AG20443 (cell line): ENCODE data around the gene MDM4.

Experiments used
- DNase-seq: peaks from one replicate; pipeline ENCODE4 v3.0.0; 2012; ENCODE audit warnings: low spot score, mixed read lengths

The MDM4 gene

DNA sequence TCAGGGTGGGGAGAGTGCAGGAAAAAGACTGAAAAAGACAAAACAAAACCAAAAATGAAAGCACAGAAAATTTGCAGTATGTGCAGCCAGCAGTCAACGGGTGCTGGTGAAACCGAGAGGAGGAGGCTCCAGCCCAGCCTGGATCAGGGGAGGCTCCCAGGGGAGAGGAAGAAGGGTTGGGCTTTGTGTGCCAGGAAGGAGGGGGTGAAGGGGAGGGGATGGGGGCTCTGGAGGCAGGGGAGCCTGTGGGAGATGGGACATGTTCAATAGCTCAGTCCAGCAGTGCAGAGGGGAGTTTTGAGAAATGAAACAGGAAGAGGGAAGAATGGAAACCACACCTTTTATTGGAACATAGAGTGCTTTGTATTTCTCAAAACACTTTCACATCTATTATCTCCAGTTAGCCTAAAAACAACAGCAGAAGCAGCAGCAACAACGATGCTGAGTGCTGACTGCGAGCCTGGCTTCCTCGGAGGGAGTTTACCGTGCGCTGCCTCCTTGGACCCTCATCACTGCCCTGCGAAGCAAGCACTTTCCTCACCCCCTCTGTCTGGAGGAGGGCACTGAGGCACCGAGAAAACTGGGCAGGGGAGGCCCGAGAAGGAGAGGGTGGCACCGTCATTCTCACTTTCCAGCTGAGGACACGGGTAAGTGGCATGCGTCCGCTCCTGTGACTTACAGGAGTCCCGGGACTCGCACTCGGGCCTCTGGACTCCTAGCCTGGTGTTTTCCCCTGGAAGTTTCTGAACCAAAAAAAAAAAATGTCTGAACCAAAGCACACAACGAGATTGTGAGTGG, 62.9 kb downstream of the MDM4 start:
- peak; percentile 56 for DNase-seq

DNA sequence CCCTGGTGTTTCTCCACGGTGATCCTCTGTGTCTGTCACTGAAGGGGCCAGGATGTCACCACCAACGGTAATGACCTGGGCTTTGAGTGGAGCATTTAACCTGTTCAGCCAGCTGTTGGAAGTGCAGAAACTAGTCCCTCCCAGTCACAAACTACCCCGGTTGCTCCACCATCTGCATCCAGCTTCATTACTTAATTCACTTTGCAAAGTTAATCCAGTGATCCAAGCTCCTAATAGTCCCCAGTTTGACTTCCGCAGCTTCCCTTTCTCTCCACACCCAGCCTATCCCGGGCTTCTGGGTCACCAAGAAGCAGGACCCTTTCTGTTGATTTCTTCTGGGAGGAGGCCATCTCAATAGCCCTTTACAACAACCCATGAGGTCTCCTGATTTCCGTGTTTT, 63.5 kb downstream of the MDM4 start:
- DNase-seq = no peak

DNA sequence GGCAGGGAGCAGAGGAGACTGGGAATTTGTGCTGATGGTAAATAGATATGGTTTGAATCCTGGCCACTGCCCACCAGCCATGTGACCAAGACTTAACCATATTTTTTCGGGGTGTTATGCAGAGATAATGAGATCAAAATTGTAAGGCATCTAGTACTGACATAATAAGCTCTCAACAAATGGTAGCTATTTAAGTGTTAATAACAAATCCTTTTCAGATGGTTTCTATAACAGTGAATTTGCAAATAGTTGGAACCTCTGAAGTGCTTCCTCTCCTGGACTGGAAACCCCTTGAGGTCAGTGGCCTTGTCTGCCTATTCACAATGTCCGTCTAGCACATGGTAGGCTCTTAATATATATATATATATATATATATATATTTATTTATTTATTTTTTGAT, 64.7 kb downstream of the MDM4 start:
- no peak for DNase-seq

DNA sequence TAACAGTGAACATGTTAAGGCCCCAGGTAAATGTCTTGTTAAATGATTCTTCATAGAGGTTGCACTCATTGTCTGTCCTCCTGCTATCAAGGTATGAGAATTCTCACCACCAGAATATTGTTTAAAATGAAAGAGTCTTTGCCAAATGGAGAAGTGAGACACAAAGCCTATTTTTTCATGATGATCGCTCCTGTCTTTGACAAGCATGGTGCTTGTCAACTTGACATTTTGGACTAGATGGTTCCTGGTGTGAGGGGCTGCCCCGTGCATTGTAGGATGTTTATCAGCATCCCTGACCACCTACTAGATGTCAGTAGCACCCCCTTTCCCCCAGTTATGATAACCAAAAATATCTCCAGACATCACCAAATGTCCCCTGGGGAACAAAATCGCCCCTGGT, 65.6 kb downstream of the MDM4 start:
- no peak for DNase-seq

DNA sequence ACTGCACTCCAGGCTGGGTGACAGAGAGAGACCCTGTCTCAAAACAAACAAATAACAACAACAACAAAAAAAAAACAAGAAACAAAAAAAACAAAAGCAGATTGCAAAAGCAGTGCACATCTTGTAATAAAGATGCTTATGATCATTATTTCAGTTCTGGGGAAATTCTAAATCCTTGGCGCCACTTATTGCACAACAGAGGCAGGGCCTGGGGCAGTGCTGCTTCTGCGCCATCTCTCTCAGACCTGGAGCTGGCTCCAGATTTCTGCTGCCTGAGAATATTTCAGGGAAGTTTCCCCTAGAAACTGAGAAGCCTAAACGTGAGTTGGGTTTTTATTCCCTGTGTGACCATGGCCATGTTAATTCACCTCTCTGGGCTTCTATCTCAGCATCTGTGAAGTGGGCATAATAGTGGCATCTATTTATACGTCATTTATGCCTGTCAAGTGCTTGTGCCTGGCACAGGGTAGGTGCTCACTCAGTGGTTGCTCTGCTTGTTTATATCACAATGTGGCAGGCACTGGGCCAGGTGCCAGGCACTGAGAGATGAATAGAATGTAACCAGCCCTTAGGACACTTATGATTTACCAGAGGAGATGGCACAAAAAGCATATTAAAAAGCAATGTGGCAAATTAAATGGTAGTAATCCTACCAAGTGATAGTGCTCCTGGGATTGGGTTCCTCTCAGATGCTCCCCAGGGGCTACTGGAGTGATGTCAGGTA, 67.9 kb downstream of the MDM4 start:
- no peak for DNase-seq

DNA sequence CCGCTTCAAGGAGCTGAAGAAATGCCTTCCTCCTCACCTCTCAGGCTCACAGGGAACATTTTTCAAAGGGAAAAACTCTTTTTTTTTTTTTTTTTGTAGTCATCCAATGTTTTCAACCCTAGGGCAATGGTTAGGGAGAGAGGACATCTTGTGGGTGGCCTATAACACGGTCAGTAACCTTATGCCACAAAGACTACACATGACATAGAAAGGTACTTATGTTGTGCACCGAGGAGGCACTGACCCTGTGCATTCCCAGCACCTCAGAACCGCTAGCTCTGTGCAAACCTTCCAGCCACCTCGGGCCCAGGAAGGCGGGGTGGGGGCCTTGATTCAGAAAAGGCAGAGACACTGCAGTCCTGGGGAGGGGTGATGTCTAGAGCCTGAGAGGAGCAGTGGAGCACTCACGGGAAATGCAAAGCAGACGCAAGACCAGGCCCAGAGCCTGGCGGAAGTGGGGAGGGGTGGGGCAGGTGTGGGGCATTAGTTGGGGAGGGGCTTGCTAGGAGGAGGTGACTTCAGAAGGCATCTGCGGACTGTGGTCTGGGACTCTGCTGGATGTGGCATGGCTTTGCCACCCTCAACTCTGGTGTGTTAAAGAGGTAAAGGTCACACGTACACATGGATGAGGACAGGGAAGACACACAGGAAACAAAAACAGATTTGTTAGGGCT, 68.6 kb downstream of the MDM4 start:
- DNase-seq = no peak

DNA sequence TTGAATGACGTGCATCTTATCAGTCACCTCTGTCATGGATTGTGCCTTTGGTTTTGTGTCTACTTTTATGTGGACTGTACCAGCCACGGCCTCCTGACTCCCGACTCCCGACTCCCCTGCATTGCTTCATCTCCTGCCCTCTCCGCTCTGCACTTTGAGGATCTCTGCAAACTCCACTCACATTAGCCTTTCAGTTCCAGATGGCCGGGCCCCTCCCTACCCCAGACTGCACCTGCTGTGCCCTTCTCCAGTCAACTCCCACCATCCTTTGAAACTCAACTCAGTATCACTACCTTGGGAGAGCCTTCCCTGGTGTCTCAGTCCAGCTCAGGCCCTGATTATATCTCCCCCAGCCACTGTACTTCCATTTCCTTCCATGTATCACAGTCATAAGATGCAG, 71.4 kb downstream of the MDM4 start:
- no peak for DNase-seq

DNA sequence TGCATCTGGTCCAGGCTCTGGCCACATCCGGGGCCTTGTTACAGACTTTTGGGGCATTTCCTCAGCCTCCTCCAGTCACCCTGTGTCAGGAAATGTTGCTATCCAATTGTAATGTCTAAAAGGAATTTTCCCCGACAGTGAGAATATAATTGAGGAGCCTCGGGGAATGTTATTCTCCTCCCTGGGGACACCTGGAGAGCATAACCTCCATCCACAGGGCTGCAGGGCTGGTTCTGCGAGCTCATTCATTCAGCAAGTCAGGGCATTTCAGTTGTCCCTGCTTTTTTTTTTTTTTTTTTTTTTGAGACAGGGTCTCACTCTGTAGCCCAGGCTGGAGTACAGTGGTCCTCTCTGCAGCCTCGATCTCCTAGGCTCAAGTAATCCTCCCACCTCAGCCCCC, 72.6 kb downstream of the MDM4 start:
- DNase-seq = no peak

DNA sequence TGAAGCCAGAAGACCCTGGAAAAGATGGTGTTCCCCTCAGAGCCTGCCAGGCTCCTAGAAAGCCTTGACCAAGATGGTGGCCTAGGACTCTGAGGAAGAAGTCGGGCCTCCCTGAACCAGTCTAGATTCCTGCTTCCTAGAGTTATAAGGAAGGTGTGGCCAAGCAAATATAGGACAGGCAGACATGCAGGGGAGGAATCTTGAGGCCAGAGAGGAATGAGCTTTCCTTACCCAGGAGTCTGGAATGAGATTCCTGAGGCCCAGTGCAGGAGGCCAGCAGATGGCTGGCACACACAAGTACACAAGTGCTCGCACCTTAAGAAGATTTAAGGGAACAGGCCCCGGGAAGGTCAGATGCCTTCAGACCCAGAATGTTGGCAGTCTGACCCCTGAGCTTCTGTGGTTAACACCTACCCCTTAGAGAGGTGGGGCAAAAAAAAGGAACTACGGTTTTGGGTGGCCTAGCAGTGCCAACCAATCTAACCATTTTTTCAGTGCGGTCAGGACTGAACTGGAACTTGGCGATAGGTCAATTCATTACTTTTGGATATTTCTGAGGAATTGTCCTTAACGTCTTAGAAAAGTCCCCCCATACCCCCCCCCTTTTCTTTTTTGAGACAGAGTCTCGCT, 73.3 kb downstream of the MDM4 start:
- peak; percentile 63 for DNase-seq

DNA sequence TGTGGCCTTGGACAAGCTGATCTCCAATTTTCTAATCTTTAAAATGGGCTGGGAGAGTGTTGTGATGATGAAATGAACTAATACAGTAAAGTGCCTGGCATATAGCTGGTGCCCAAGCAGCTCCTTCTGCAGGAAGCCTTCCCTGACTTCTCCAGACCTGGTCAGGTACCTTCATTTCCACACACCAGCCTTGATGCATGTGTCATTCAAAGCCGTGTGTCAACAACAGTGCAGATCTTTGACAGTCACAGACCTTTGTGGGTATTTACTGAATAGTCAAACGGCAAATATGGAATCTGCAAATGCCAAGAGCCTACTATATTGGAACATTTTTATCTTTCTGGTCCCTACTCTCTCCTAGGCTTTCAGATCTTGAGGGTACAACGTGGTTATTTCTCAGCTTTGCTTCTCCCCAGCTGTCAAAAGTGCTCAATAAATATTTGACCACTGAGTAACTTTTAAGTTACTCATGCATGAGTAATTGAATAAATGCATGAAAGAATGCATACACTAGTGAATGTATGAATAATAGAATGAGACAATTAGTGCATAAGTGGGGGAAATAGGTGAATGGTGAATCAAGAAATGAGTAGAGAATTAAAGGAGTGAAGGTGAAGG, 75.4 kb downstream of the MDM4 start:
- peak; percentile 40 for DNase-seq

DNA sequence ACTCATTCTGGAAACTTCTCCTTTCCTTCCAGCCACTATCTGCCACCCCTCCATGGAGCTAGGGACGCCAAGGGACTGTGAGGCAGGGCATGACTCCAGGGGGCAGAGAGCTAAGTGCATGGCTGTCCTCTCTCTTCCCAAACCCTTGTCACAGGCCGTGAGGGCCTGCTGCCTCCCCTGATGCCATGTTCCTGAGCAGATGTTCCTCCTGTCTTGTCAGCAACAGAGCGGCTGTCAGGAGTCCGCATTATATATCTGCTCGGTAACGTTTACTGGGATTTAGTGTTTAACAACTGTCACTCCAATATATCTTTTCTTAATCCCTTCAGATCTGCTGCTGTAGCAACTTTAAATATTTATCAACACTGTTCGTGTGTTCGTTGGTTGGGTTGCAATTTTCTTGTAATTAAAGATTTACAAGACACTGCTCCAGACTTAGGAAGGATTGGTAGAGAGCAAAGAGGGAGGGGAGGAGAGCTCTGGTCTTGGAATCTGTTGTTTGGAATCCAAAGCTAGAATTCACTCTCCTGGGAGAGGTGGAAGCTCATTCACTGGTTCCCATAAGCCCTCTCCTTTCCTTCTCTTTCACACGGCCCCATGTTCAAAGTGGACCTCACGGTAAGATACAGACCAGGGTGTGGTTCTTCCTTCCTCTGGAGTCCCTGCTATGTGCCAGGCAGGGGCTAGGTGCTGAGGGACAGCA, 76.2 kb downstream of the MDM4 start:
- no peak for DNase-seq

DNA sequence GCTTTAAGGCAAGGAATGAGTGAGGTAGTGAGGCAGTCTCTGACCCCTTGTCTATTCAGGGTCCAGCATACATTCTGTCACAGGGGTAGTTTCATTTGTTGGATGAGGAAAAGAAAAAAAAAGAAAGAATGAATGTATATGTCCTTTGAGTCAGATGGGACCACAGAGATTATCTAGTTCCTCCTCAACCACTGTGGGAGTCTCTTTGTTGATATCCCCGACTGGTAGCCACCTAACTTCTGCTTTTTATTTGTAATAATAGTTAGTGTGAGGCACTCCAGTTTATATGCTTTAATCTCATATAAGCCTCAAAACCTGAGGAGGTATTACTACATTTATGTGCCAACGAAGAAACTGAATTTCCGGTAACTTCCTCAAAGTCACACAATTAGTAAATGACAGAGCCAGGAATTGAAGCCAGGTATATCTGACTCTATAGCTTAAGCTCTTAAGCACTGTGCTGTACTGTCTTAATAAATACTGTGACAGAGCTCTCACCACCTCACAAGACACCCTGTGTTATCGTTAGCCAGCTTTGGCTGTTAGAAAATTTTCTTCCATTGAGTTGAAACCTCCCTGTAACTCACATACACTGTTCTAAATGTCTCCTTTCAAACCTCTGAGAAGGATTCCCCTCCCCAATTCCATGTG, 82.2 kb downstream of the MDM4 start:
- DNase-seq = no peak

DNA sequence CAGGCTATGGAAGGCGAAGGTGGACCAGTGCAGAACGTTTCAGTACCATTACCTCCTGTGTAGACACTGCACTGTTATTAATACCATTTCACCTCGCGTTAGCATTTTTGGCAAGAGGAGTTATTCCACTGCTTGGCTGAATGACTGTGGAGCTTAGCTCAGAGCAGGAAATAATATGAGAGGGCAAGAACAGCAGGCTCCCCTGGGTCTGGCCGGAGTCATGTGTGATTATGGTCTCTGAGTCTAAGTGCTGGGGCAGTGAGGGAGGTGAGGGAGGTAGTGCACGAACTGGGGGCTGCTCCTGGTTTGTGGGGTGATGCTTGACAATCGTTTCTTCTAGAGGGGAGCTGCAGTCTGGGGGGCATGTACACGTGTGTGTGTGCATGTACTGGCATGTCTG, 82.9 kb downstream of the MDM4 start:
- no peak for DNase-seq

DNA sequence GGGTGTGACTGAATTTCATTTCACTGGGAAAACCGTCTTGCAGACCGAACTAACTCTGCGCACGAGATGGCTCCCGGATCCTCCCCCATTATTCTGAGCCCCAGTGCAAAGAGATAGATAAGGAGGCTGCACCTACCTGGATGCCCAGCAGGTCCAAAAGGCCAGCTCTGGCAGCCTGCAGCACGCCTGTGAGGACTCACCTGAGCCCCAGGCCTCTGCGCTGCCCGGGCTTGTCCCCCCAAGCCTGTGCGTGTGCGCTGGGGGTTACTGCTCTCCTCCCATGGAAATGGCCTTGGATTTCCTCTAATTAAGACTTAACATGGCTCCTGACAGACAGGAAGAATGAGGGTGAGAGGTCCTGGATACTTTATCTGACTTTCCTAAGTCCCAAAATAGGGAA, 83.4 kb downstream of the MDM4 start:
- DNase-seq = no peak

DNA sequence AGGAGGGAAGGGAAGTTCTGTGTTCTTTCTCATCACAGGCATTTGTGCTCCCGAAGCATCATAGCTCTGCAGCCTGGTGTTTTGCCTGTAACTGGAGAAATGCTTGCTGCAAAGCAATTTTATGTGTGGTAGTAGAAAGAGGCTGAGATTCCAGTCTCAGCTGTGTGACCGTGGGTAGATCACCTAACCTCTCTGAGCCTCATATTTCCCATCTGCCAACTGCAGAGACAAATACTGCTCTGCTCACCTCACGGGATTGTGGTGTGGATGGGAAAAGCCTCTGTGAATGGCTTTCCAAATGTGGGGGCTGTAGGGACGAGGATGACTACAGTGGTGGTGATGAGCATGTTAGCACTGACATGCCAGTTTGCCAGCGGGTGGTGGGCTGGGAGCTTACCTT, 84.0 kb downstream of the MDM4 start:
- DNase-seq = no peak

DNA sequence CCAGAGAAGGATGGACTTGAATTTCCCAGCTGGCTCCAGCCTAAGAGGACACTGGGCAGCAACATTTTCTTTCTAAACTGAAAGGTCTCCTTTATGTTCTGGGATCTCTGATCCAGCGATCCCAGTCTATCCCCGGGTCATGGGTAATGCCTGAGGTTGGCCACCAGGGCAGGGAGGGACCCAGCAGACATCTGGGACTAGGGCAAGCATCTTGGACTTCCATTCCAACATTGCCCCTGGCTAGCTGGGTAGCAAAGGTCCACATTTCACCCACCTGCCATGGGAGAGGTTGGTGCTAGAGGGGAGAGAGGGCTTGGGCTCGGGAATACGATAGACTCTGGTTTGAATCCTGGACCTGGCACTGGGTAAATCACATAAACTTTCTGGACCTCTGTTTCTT, 84.8 kb downstream of the MDM4 start:
- no peak for DNase-seq

DNA sequence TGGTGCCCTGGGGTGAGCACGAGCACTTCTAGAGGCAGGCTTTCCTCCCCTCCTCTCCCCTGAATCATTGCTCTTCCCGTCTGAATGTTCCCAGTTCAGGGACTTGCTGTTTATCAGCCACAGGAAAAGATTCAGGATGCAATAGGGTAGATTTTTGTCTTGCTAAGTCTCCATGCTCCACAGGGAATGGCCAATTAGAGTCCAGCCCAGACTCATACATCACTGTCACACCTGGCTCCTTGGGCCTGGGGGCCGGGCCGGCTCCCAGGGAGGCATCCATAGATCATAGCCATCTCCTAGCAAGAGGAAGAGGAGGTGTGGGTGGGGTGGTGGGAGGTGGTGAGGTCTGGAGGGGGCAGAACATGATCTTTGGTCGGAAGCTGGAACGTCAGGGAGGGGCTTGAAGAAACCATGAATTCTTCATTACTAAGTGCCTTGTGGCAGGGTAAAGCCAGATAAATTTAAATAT, 85.9 kb downstream of the MDM4 start:
- DNase-seq = no peak

DNA sequence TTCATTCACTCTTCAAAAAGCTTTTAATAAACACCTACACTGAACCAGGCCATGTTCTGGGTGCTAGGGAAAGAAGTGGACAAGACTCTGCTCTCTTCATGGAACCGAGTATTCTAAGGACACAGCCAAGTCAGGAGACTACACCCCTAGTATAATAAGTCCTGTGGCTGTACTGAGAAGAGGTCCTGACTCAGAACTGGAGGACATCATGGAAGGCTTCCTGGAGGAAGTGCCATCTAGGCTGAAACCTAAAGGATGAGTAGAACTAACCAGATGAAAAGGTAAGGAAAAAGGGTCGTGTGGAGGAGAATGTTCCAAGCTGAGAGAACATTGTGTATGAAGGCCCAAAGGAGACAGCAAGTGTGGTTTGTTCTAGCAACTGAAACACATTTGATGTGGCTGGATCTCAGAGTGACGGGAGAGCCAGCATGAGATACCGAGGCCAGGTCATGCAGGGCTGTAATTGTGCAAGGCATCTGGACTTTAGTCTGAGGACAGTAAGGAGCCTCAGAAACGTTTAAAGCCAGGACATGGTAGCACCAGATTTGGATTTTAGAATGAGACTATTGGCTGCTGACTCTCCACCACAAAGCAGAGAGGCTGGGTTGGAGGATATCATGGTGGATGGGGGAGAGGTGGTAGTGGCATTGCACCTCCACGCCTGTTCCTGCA, 86.8 kb downstream of the MDM4 start:
- DNase-seq = no peak

DNA sequence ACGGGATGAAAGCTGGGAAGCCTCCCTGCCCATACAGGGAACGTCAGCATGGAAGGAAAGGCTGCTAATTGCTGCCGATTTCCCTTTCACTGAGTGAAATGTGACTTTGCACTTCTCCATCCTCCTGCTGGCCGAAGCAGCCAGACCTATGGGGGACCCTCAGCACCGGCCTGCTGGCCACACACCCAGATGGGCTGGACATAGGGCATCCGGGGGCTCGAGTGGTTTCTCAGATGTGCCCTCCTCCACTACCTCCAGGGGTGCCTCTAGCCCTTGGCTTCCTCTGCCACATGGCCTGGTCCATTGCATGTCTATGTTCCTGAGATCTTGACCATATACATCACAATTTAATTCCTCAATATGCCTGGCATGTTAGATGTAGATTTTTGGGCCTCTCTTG, 89.6 kb downstream of the MDM4 start:
- no peak for DNase-seq
